Measurements from ENCODE around the gene PAX3.

DNA sequence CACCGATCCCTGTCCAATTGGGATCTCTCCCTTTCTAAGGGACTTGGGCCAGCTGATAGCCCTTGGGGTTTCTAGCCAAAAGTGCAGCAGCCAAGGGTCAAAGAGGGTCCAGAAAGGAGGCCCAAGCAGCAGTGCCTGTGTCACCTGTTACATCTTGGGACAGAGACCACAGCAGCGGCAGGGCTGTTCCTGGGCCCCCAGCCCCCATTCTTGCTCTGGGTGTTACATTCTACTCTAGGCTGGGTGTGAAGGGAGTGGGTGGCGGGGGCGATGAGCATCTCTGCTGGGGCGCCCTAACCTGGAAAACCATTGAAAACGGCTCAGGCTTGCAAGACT lies 1.2 kb downstream of the PAX3 start:
- no peak for TF ChIP-seq EZH2 (IDR thresholded peaks at IDR 0.05)
- TF ChIP-seq, protein P1, sequence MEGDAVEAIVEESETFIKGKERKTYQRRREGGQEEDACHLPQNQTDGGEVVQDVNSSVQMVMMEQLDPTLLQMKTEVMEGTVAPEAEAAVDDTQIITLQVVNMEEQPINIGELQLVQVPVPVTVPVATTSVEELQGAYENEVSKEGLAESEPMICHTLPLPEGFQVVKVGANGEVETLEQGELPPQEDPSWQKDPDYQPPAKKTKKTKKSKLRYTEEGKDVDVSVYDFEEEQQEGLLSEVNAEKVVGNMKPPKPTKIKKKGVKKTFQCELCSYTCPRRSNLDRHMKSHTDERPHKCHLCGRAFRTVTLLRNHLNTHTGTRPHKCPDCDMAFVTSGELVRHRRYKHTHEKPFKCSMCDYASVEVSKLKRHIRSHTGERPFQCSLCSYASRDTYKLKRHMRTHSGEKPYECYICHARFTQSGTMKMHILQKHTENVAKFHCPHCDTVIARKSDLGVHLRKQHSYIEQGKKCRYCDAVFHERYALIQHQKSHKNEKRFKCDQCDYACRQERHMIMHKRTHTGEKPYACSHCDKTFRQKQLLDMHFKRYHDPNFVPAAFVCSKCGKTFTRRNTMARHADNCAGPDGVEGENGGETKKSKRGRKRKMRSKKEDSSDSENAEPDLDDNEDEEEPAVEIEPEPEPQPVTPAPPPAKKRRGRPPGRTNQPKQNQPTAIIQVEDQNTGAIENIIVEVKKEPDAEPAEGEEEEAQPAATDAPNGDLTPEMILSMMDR (IDR thresholded peaks at IDR 0.05): no peak

All from neural progenitor cell (in vitro differentiated cells).